HepG2 (cell line): ENCODE results near the gene ZNF503. TPM values are rescaled to one million over a fixed set of nuclear protein-coding genes. Genes with fewer than 3 reads are reported as not detected.

Experiments used
- ARNTL ChIP-seq: sonication (generic); formaldehyde crosslinking; IDR thresholded peaks from 2 replicates; pipeline ENCODE4 v1.4.0; 2020; ENCODE audit warnings: mild to moderate bottlenecking, missing genetic modification reagents
- GLI4 ChIP-seq: sonication (generic); formaldehyde crosslinking; IDR thresholded peaks from 2 replicates; pipeline ENCODE4 v1.5.1; 2020; ENCODE audit warnings: missing genetic modification reagents, mild to moderate bottlenecking, moderate library complexity, borderline replicate concordance
- KLF16 ChIP-seq, 2 experiments: sonication (generic) in 1 of 2; formaldehyde crosslinking in 1 of 2; IDR thresholded peaks; 2 replicates each; pipeline versions ENCODE4 v1.6.1 to v1.8.0; 2016 to 2023; ENCODE audit warnings: missing genetic modification reagents in 2 of 2, missing compliant biosample characterization in 1 of 2
- PAX8 ChIP-seq: sonication (generic); formaldehyde crosslinking; IDR thresholded peaks from 2 replicates; pipeline ENCODE4 v1.8.0; 2022; ENCODE audit warnings: mild to moderate bottlenecking, missing genetic modification reagents, borderline replicate concordance
- SMAD9 ChIP-seq: sonication (generic); formaldehyde crosslinking; IDR thresholded peaks from 2 replicates; pipeline ENCODE4 v1.5.1; 2020; ENCODE audit warnings: mild to moderate bottlenecking, missing genetic modification reagents
- SRSF9 ChIP-seq: fragments of 200-400 bp; formaldehyde crosslinking; IDR thresholded peaks from 2 replicates; pipeline ENCODE4 v1.6.1; 2018; ENCODE audit warnings: borderline replicate concordance, mild to moderate bottlenecking, low read depth, low read length; ENCODE audit not compliant: insufficient read depth, poor library complexity, severe bottlenecking
- ZFP37 ChIP-seq: sonication (generic); formaldehyde crosslinking; IDR thresholded peaks from 2 replicates; pipeline ENCODE4 v1.4.0; 2020; ENCODE audit warnings: missing genetic modification reagents, borderline replicate concordance
- ZNF296 ChIP-seq: sonication (generic); formaldehyde crosslinking; conservative IDR thresholded peaks from 2 replicates; pipeline ENCODE4 v1.5.0; 2020; ENCODE audit warnings: mild to moderate bottlenecking, missing genetic modification reagents
- ZNF552 ChIP-seq: sonication (generic); formaldehyde crosslinking; IDR thresholded peaks from 2 replicates; pipeline ENCODE4 v1.9.0; 2022; ENCODE audit warnings: missing genetic modification reagents, mild to moderate bottlenecking, borderline replicate concordance
- ZNF709 ChIP-seq: sonication (generic); formaldehyde crosslinking; IDR thresholded peaks from 2 replicates; pipeline ENCODE4 v1.5.0; 2020; ENCODE audit warnings: mild to moderate bottlenecking, missing genetic modification reagents
- polyA plus RNA-seq, 8 experiments: library from polyadenylated mRNA; depleted of rRNA in 3 of 8; stranded (reverse) in 7 of 8; unstranded in 1 of 8; fragments of >200 nt; fragmentation: Illumina TruSeq in 4 of 8; extraction: Trizol in 4 of 8; gene quantifications; 2 replicates each; pipeline versions ENCODE4 v1.2.1 to v1.2.3, GENCODE V29; 2011 to 2016; ENCODE audit warnings: low read depth in 4 of 8, missing spikeins in 1 of 8, mixed read lengths in 1 of 8; ENCODE audit not compliant: insufficient read depth in 1 of 8
- total RNA-seq, 5 experiments: library from RNA; depleted of rRNA; stranded (reverse); fragments of >200 nt; fragmentation: Illumina TruSeq; extraction: Trizol; gene quantifications; 2 replicates each; pipeline ENCODE4 v1.2.3, GENCODE V29; 2016; ENCODE audit warnings: low read depth in 1 of 5
- TF ChIP-seq, protein P1 (sequence below): sonication (generic); formaldehyde crosslinking; IDR thresholded peaks from 2 replicates; pipeline ENCODE4 v1.4.0; 2020; ENCODE audit warnings: missing genetic modification reagents
- TF ChIP-seq, protein P2 (sequence below): sonication (generic); formaldehyde crosslinking; IDR thresholded peaks from 2 replicates; pipeline ENCODE4 v1.4.0; 2020; ENCODE audit warnings: low read depth, mild to moderate bottlenecking, missing genetic modification reagents
- TF ChIP-seq, protein P3 (sequence below): sonication (generic); formaldehyde crosslinking; IDR thresholded peaks from 2 replicates; pipeline ENCODE4 v1.9.0; 2021; ENCODE audit warnings: mild to moderate bottlenecking, missing genetic modification reagents

ZNF503 gene
- total and polyA plus RNA-seq, 2 of the 13 experiments (the other 11 are each of a cell fraction or from before 2014, with no cell fraction given), result 2.7 to 8.3 TPM

DNA sequence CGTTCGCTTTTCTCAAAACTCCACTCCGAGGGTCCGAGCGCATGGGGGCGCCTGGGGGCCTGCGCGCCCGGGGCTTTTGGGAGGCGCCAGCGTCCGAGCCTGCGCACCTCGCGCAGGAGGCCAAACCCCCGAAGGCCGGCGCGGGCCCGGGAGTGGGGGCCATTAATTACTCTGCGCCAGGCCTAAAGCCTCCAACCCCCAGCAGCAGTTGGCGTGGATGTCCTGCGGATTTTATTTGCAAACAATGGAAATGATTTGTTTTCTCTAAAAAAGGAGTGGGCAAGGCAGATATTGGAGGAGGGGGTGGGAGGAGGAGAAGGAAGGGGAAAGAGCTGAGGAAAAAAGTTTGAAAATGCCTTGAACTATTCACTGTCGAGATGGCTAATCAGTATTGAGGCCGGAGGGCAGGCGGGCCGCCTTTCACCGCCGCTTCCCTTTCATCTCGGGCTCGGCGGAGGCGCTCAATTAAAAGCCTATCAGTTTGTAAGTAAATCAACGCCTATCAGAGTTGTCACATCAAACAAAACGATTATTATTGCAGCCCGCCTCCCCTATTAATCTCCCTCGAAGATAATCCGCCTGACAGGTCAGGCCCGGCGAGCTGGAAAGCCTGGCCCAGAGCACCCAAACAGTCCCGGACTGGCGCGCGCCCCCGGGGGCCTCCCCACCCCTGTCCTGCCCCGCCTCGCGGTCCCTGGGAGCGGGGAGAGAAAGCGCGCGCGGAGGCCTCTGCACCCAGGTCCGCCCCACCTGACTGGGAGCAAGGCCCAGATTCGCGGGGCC lies 3.4 kb upstream of the ZNF503 start (continued):
- TF ChIP-seq, protein P1, sequence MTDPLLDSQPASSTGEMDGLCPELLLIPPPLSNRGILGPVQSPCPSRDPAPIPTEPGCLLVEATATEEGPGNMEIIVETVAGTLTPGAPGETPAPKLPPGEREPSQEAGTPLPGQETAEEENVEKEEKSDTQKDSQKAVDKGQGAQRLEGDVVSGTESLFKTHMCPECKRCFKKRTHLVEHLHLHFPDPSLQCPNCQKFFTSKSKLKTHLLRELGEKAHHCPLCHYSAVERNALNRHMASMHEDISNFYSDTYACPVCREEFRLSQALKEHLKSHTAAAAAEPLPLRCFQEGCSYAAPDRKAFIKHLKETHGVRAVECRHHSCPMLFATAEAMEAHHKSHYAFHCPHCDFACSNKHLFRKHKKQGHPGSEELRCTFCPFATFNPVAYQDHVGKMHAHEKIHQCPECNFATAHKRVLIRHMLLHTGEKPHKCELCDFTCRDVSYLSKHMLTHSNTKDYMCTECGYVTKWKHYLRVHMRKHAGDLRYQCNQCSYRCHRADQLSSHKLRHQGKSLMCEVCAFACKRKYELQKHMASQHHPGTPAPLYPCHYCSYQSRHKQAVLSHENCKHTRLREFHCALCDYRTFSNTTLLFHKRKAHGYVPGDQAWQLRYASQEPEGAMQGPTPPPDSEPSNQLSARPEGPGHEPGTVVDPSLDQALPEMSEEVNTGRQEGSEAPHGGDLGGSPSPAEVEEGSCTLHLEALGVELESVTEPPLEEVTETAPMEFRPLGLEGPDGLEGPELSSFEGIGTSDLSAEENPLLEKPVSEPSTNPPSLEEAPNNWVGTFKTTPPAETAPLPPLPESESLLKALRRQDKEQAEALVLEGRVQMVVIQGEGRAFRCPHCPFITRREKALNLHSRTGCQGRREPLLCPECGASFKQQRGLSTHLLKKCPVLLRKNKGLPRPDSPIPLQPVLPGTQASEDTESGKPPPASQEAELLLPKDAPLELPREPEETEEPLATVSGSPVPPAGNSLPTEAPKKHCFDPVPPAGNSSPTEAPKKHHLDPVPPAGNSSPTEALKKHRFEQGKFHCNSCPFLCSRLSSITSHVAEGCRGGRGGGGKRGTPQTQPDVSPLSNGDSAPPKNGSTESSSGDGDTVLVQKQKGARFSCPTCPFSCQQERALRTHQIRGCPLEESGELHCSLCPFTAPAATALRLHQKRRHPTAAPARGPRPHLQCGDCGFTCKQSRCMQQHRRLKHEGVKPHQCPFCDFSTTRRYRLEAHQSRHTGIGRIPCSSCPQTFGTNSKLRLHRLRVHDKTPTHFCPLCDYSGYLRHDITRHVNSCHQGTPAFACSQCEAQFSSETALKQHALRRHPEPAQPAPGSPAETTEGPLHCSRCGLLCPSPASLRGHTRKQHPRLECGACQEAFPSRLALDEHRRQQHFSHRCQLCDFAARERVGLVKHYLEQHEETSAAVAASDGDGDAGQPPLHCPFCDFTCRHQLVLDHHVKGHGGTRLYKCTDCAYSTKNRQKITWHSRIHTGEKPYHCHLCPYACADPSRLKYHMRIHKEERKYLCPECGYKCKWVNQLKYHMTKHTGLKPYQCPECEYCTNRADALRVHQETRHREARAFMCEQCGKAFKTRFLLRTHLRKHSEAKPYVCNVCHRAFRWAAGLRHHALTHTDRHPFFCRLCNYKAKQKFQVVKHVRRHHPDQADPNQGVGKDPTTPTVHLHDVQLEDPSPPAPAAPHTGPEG (CRISPR knock-in tag), result peak; percentile 97
- TF ChIP-seq SRSF9 (no peak), ARNTL (CRISPR knock-in tag) (peak; percentile 74), SMAD9 (no peak), ZFP37 (CRISPR knock-in tag) (0 out of 2 replicates have a peak, but pooled peaks have one; percentile 65), ZNF552 (CRISPR knock-in tag) (no peak), KLF16 (CRISPR knock-in tag; IDR thresholded peaks at IDR 0.05) (no peak; a peak in 1 of 4 replicates), PAX8 (CRISPR knock-in tag) (no peak), ZNF296 (CRISPR knock-in tag) (no peak), ZNF709 (CRISPR knock-in tag) (no peak; the same call in 1 of the 2 replicates), GLI4 (CRISPR knock-in tag) (peak; percentile 94; the same call in 1 of the 2 replicates)
- TF ChIP-seq, protein P2, sequence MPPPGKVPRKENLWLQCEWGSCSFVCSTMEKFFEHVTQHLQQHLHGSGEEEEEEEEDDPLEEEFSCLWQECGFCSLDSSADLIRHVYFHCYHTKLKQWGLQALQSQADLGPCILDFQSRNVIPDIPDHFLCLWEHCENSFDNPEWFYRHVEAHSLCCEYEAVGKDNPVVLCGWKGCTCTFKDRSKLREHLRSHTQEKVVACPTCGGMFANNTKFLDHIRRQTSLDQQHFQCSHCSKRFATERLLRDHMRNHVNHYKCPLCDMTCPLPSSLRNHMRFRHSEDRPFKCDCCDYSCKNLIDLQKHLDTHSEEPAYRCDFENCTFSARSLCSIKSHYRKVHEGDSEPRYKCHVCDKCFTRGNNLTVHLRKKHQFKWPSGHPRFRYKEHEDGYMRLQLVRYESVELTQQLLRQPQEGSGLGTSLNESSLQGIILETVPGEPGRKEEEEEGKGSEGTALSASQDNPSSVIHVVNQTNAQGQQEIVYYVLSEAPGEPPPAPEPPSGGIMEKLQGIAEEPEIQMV, result 0 out of 2 replicates have a peak, but pooled peaks have one; percentile 39
- TF ChIP-seq, protein P3, sequence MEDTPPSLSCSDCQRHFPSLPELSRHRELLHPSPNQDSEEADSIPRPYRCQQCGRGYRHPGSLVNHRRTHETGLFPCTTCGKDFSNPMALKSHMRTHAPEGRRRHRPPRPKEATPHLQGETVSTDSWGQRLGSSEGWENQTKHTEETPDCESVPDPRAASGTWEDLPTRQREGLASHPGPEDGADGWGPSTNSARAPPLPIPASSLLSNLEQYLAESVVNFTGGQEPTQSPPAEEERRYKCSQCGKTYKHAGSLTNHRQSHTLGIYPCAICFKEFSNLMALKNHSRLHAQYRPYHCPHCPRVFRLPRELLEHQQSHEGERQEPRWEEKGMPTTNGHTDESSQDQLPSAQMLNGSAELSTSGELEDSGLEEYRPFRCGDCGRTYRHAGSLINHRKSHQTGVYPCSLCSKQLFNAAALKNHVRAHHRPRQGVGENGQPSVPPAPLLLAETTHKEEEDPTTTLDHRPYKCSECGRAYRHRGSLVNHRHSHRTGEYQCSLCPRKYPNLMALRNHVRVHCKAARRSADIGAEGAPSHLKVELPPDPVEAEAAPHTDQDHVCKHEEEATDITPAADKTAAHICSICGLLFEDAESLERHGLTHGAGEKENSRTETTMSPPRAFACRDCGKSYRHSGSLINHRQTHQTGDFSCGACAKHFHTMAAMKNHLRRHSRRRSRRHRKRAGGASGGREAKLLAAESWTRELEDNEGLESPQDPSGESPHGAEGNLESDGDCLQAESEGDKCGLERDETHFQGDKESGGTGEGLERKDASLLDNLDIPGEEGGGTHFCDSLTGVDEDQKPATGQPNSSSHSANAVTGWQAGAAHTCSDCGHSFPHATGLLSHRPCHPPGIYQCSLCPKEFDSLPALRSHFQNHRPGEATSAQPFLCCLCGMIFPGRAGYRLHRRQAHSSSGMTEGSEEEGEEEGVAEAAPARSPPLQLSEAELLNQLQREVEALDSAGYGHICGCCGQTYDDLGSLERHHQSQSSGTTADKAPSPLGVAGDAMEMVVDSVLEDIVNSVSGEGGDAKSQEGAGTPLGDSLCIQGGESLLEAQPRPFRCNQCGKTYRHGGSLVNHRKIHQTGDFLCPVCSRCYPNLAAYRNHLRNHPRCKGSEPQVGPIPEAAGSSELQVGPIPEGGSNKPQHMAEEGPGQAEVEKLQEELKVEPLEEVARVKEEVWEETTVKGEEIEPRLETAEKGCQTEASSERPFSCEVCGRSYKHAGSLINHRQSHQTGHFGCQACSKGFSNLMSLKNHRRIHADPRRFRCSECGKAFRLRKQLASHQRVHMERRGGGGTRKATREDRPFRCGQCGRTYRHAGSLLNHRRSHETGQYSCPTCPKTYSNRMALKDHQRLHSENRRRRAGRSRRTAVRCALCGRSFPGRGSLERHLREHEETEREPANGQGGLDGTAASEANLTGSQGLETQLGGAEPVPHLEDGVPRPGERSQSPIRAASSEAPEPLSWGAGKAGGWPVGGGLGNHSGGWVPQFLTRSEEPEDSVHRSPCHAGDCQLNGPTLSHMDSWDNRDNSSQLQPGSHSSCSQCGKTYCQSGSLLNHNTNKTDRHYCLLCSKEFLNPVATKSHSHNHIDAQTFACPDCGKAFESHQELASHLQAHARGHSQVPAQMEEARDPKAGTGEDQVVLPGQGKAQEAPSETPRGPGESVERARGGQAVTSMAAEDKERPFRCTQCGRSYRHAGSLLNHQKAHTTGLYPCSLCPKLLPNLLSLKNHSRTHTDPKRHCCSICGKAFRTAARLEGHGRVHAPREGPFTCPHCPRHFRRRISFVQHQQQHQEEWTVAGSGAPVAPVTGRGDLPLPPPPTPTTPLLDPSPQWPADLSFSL (CRISPR knock-in tag), result no peak
